GM12878 (cell line): ENCODE measurements around the gene PSMC3IP. TPM values are rescaled to one million over a fixed set of nuclear protein-coding genes. Genes with fewer than 3 reads are reported as not detected.

Source experiments
- BACH1 ChIP-seq: fragments of 450-650 bp; IDR thresholded peaks from 2 replicates; pipeline ENCODE4 v1.6.1; 2017; ENCODE audit warnings: mild to moderate bottlenecking, borderline replicate concordance
- DPF2 ChIP-seq: fragments of 450-650 bp; IDR thresholded peaks from 2 replicates; pipeline ENCODE4 v1.6.1; 2017; ENCODE audit warnings: mild to moderate bottlenecking
- HSF1 ChIP-seq: fragments of 150-350 bp; IDR thresholded peaks from 2 replicates; pipeline ENCODE4 v1.6.1; 2014; ENCODE audit warnings: mild to moderate bottlenecking, low read depth, low read length
- JUNB ChIP-seq: IDR thresholded peaks from 2 replicates; pipeline ENCODE4 v1.6.1; 2016; ENCODE audit warnings: antibody characterized with exemption, mild to moderate bottlenecking
- MXI1 ChIP-seq: fragments of 150-350 bp; IDR thresholded peaks from 2 replicates; pipeline ENCODE4 v1.6.1; 2011; ENCODE audit warnings: low read depth, mild to moderate bottlenecking, inconsistent platforms, low read length, improper control_type of control experiment
- NKRF ChIP-seq: fragments of 450-650 bp; conservative IDR thresholded peaks from 2 replicates; pipeline ENCODE4 v1.6.1; 2017; ENCODE audit warnings: mild to moderate bottlenecking, moderate library complexity
- NRF1 ChIP-seq: conservative IDR thresholded peaks from 2 replicates; pipeline ENCODE4 v1.6.1; 2011; ENCODE audit warnings: mild to moderate bottlenecking, low read depth, low read length, improper control_type of control experiment
- PAX8 ChIP-seq: fragments of 450-650 bp; IDR thresholded peaks from 2 replicates; pipeline ENCODE4 v1.6.1; 2017; ENCODE audit warnings: mild to moderate bottlenecking, moderate library complexity
- PBX3 ChIP-seq: IDR thresholded peaks from 2 replicates; pipeline ENCODE4 v1.6.1; 2011; ENCODE audit warnings: mild to moderate bottlenecking, low read depth, low read length, moderate library complexity; ENCODE audit not compliant: insufficient replicate concordance
- POLR2AphosphoS5 ChIP-seq: IDR thresholded peaks from 2 replicates; pipeline ENCODE4 v1.6.1; 2011; ENCODE audit warnings: mild to moderate bottlenecking, low read length, inconsistent platforms
- PRDM15 ChIP-seq: fragments of 450-650 bp; formaldehyde crosslinking; IDR thresholded peaks from 2 replicates; pipeline ENCODE4 v1.4.0; 2020; ENCODE audit warnings: mild to moderate bottlenecking, moderate library complexity
- SMAD1 ChIP-seq: fragments of 450-650 bp; IDR thresholded peaks from 2 replicates; pipeline ENCODE4 v1.6.1; 2018; ENCODE audit warnings: mild to moderate bottlenecking, low read depth; ENCODE audit not compliant: partially characterized antibody
- SREBF1 ChIP-seq: IDR thresholded peaks from 2 replicates; pipeline ENCODE4 v1.6.1; 2012; ENCODE audit warnings: mild to moderate bottlenecking, low read length
- TAF1 ChIP-seq: IDR thresholded peaks from 2 replicates; pipeline ENCODE4 v1.6.1; 2011; ENCODE audit warnings: mild to moderate bottlenecking, low read depth, low read length, borderline replicate concordance
- TCF12 ChIP-seq: IDR thresholded peaks from 2 replicates; pipeline ENCODE4 v1.6.1; 2011; ENCODE audit warnings: low read depth, mild to moderate bottlenecking, low read length
- WRNIP1 ChIP-seq: IDR thresholded peaks from 2 replicates; pipeline ENCODE4 v1.6.1; 2011; ENCODE audit warnings: low read depth, low read length, improper control_type of control experiment, borderline replicate concordance
- ZBTB4 ChIP-seq: fragments of 450-650 bp; formaldehyde crosslinking; IDR thresholded peaks from 2 replicates; pipeline ENCODE4 v1.4.0; 2022; ENCODE audit warnings: mild to moderate bottlenecking, moderate library complexity
- ZSCAN29 ChIP-seq: fragments of 450-650 bp; IDR thresholded peaks from 2 replicates; pipeline ENCODE4 v1.6.1; 2017; ENCODE audit warnings: mild to moderate bottlenecking, moderate library complexity
- ZZZ3 ChIP-seq: IDR thresholded peaks from 2 replicates; pipeline ENCODE4 v1.6.1; 2011; ENCODE audit warnings: low read depth; ENCODE audit not compliant: control insufficient read depth, insufficient read length
- polyA plus RNA-seq, 11 experiments: library from polyadenylated mRNA; depleted of rRNA in 4 of 11; unstranded in 6 of 11; stranded (reverse) in 5 of 11; fragments of >200 nt; fragmentation: Nextera tagmentation in 4 of 11; fragmentation: Illumina TruSeq in 1 of 11; extraction: Ambion mirVana in 4 of 11; extraction: Trizol in 1 of 11; gene quantifications; 1 replicate in 1 of 11; 2 replicates in 10 of 11; pipeline versions ENCODE4 v1.2.1 to v1.2.3, GENCODE V29; 2011 to 2016; ENCODE audit warnings: inconsistent platforms in 2 of 11, missing spikeins in 2 of 11, low read depth in 1 of 11
- total RNA-seq, 4 experiments: library from RNA; depleted of rRNA in 3 of 4; stranded (reverse); fragments of >200 nt in 3 of 4; fragmentation: Illumina TruSeq in 1 of 4; extraction: Trizol in 1 of 4; gene quantifications; 2 replicates each; pipeline versions ENCODE4 v1.2.1 to v1.2.3, GENCODE V29; 2013 to 2021

The PSMC3IP gene
- total and polyA plus RNA-seq, 10 of the 15 experiments (the other 5 are each of a cell fraction or from before 2014, with no cell fraction given), result 6.8 to 34.5 (median 17.7) TPM

GRCh38 chr17:42578282-42578869 lies 847 bp upstream of the PSMC3IP start (continued):
- TF ChIP-seq NRF1 (no peak), PAX8 (no peak), TAF1 (0 out of 2 replicates have a peak, but pooled peaks have one; percentile 4), SMAD1 (no peak), BACH1 (no peak), ZZZ3 (no peak), JUNB (no peak), ZSCAN29 (no peak), ZBTB4 (CRISPR knock-in tag) (no peak), PBX3 (no peak), DPF2 (peak; percentile 74), WRNIP1 (no peak), HSF1 (no peak), MXI1 (peak; percentile 31; the same call in 1 of the 2 replicates), SREBF1 (no peak), NKRF (0 out of 2 replicates have a peak, but pooled peaks have one; percentile 39), TCF12 (peak; percentile 97), PRDM15 (CRISPR knock-in tag) (no peak), POLR2AphosphoS5 (peak; percentile 8; the same call in 1 of the 2 replicates)
